GM13976 (cell line): ENCODE results near the gene CRADD.

Source experiments
- DNase-seq: peaks from one replicate; pipeline ENCODE4 v3.0.0; 2012; ENCODE audit warnings: low spot score
- CTCF ChIP-seq: IDR thresholded peaks from 2 replicates; pipeline ENCODE4 v1.5.1; 2012; ENCODE audit warnings: borderline replicate concordance, mild to moderate bottlenecking; ENCODE audit not compliant: insufficient read depth; ENCODE audit errors: extremely low read depth, missing control alignments, control extremely low read depth
- in situ Hi-C: fragments of 300-500 bp; cut with MboI; formaldehyde crosslinking; loops from one replicate; pipeline ENCODE4 v1.12.0; 2022; ENCODE audit warnings: low sequenced_read_pairs, mixed read lengths, inconsistent platforms; ENCODE audit not compliant: unreplicated experiment

Gene CRADD

GRCh38 chr12:93676408-93677194, 574 bp upstream of the CRADD start:
- DNase-seq: no peak
- TF ChIP-seq CTCF: no peak
- in situ Hi-C loops: no loop called here

GRCh38 chr12:93678779-93679178, 1.6 kb downstream of the CRADD start:
- in situ Hi-C loops: no loop called here
- DNase-seq: no peak
- no peak for TF ChIP-seq CTCF

GRCh38 chr12:93679308-93679925, 2.2 kb downstream of the CRADD start:
- in situ Hi-C loops: no loop called here
- no peak for DNase-seq
- TF ChIP-seq CTCF: no peak

- in situ Hi-C loops: no loop called here
- no peak for TF ChIP-seq CTCF
- DNase-seq: no peak
These were observed 2.8 kb downstream of the CRADD start for GRCh38 chr12:93680006-93680405.

GRCh38 chr12:93682846-93683261, 5.7 kb downstream of the CRADD start:
- no peak for TF ChIP-seq CTCF
- DNase-seq: no peak
- in situ Hi-C loops: no loop called here

- in situ Hi-C loops: no loop called here
- no peak for TF ChIP-seq CTCF
- no peak for DNase-seq
These were observed 6.2 kb downstream of the CRADD start for GRCh38 chr12:93683410-93683809.
